HG03196 (cell line): ENCODE measurements around the gene CORO6.

ENCODE experiments used
- ATAC-seq: cut with Tn5 transposase; IDR thresholded peaks from one replicate; pipeline ENCODE4 v1.9.1; 2021; ENCODE audit not compliant: unreplicated experiment

CORO6 gene

GRCh38 chr17:29567304-29567553 lies 55.5 kb downstream of the CORO6 start:
- ATAC-seq, result no peak

- ATAC-seq, result peak; percentile 29
These were observed 56.0 kb downstream of the CORO6 start, which contains the start of gene ABHD15 for GRCh38 chr17:29566473-29567303. ABHD15 (minus strand) TSS chr17:29567037; CDS start chr17:29566966, 71 bp downstream.

DNA sequence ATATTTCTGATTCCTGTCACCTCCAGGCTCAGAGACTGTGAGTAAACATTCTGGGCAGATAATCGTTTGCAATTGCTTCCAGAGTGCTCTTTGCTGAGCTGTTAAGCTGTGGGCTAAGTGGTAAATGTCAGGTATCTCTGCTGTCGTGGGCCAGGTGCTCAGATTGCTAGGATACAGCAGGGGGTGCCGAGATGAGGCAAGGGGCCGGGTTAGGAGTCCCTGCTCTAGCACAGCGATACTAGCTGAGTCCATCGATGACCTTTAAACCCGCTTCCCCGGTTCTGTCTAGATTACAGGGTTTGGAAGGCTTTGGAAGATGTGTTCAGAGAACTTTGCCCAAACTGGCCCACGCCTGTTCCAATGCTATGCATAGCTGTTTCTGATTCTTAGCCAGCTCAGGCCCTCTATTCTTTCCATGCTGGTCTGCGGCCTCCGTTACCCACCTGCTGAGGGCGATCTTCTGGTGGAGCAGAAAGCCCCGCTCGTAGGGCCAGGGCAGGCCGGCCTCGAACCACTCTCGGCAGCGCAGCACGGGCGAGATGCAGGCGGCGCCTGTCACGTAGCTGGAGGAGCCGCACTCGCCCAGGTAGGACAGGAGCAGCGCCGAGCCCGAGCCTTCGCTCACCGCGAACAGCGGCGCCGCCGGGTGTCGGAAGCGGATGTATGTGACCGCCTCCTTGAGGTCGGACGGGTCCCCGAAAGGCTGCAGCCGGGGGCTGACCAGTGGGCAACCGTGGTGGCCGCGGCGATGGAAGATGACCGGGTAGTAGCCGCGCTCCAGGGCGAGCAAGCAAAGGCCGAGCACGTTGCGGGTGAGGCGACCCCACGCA lies 56.9 kb downstream of the CORO6 start:
- ATAC-seq, result no peak
